Thyroid gland (tissue), 4 donors: ENCODE results near the gene UBXN10.

ENCODE experiments used
- POLR2A ChIP-seq, 2 donors: fragments of 450-650 bp; IDR thresholded peaks; one replicate each; pipeline ENCODE4 v1.6.1; 2017; ENCODE audit warnings: antibody characterized with exemption in 2 of 2, mild to moderate bottlenecking in 2 of 2, moderate library complexity in 1 of 2
- TF ChIP-seq, protein P1 (sequence below), 6 experiments: fragments of 200-600 bp in 3 of 6; fragments of 450-650 bp in 3 of 6; sonication (generic) in 3 of 6; IDR thresholded peaks; one replicate each; pipeline ENCODE4 v1.5.1; 2016 to 2019; ENCODE audit warnings: antibody characterized with exemption in 6 of 6, mild to moderate bottlenecking in 2 of 6, inconsistent platforms in 1 of 6, moderate library complexity in 1 of 6

GRCh38 chr1:20227704-20228103 is 41.8 kb downstream of the UBXN10 start:
- TF ChIP-seq, protein P1, sequence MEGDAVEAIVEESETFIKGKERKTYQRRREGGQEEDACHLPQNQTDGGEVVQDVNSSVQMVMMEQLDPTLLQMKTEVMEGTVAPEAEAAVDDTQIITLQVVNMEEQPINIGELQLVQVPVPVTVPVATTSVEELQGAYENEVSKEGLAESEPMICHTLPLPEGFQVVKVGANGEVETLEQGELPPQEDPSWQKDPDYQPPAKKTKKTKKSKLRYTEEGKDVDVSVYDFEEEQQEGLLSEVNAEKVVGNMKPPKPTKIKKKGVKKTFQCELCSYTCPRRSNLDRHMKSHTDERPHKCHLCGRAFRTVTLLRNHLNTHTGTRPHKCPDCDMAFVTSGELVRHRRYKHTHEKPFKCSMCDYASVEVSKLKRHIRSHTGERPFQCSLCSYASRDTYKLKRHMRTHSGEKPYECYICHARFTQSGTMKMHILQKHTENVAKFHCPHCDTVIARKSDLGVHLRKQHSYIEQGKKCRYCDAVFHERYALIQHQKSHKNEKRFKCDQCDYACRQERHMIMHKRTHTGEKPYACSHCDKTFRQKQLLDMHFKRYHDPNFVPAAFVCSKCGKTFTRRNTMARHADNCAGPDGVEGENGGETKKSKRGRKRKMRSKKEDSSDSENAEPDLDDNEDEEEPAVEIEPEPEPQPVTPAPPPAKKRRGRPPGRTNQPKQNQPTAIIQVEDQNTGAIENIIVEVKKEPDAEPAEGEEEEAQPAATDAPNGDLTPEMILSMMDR (IDR thresholded peaks at IDR 0.05) = peak in 3 of 6 experiments; percentile 13 to 23 (median 15)
- no peak for TF ChIP-seq POLR2A (IDR thresholded peaks at IDR 0.05)
